Measurements from ENCODE around the gene ELP2. TPM values are rescaled to one million over a fixed set of nuclear protein-coding genes. Genes with fewer than 3 reads are reported as not detected.
"Not testable (repeated sequence)": the region's sequence is repeated elsewhere in the genome, so short reads cannot be mapped to it uniquely, and the experiment has no call there.

Gene ELP2, protein sequence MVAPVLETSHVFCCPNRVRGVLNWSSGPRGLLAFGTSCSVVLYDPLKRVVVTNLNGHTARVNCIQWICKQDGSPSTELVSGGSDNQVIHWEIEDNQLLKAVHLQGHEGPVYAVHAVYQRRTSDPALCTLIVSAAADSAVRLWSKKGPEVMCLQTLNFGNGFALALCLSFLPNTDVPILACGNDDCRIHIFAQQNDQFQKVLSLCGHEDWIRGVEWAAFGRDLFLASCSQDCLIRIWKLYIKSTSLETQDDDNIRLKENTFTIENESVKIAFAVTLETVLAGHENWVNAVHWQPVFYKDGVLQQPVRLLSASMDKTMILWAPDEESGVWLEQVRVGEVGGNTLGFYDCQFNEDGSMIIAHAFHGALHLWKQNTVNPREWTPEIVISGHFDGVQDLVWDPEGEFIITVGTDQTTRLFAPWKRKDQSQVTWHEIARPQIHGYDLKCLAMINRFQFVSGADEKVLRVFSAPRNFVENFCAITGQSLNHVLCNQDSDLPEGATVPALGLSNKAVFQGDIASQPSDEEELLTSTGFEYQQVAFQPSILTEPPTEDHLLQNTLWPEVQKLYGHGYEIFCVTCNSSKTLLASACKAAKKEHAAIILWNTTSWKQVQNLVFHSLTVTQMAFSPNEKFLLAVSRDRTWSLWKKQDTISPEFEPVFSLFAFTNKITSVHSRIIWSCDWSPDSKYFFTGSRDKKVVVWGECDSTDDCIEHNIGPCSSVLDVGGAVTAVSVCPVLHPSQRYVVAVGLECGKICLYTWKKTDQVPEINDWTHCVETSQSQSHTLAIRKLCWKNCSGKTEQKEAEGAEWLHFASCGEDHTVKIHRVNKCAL
- polyA plus RNA-seq (ENCODE audit: insufficient read length) = 75.9 TPM

DNA sequence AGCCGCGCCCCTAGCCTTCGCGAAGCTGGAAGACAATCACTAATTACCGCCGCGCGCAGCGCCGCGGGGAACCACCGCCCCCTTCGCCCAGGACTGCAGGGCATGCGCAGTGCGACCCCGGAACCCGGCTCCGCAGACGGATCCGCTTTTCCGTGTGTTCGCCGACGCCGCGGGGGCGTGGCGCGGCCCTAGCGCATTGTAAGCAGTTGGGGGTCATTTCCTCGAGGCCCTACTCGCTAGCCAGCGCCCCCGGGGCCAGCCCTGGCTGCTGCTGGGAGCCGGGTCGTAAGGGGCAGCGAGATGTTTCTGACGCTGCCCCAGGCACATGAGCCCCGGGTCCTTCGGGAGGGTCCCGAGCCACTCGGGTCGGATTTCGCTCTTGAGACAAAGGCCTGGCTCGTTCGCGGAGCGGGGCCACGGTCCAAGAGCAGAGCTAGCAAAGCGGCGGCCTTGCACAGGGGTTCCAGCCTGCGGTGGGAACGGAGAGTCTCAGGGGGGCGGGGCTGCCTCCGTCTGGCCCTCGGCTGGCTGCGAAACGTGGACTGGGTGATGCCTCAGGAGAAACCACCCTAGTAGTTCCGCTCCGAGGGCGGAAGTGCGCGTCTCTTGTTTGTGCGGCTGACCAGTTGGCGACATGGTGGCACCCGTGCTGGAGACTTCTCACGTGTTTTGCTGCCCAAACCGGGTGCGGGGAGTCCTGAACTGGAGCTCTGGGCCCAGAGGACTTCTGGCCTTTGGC is at the start of gene ELP2, which contains the start of gene SLC39A6:
ELP2 (plus strand) TSS at position 600 of the 739 bp plus-strand sequence; CDS start at position 635, 35 bp downstream.
SLC39A6 (minus strand) TSS at position 41 of the 739 bp plus-strand sequence. CDS start 2,333 bp downstream, outside the sequence.
- peak; percentile 90 for DNase-seq (ENCODE audit: low read depth)

- DNase-seq (ENCODE audit: low read depth) = not testable (repeated sequence)
Observed at GRCh38 chr18:36081118-36081517, 48.6 kb upstream of the ELP2 start.

DNA sequence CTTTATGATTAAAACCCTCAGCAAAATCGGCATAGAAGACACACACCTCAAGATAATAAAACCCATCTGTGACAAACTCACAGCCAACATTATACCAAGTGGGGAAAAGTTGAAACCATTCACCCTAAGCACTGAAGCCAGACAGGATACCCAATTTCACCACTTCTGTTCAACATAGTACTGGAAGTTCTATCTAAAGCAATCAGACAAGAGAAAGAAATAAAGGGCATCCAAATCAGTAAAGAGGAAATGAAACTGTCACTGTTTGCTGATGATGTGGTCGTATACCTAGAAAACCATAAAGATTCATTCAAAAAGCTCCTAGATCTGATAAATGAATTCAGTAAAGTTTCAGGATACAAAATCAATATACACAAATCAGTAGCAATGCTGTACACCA is 46.0 kb upstream of the ELP2 start:
- no peak for DNase-seq (ENCODE audit: low read depth)

DNA sequence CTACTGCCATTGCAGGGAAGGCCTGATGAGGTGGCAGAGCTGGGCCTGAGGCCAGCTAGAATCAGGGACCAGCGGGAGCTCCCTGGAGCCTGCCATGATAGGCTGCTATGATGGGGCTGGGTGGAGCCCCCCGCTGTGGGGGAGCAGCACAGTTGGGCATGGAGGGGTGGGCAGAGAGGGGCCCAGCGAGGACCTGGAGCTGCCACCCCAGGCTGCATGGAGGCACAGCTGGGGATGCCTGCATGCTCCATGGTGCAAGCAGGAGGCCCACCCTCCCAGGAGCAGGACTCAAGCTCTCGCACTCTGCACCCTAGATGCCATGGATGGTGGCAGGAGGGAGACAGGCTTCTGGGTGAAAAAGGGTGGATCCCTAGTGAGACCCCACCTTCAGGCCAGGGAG is 44.5 kb upstream of the ELP2 start:
- DNase-seq (ENCODE audit: low read depth) = no peak

- no peak for DNase-seq (ENCODE audit: low read depth)
Observed at GRCh38 chr18:36086186-36086585, 43.5 kb upstream of the ELP2 start.

- no peak for DNase-seq (ENCODE audit: low read depth)
Observed at GRCh38 chr18:36088256-36088655, 41.4 kb upstream of the ELP2 start.

- no peak for DNase-seq (ENCODE audit: low read depth)
Observed at GRCh38 chr18:36089001-36089400, 40.7 kb upstream of the ELP2 start.

- not testable (repeated sequence) for DNase-seq (ENCODE audit: low read depth)
Observed at GRCh38 chr18:36092116-36092515, 37.6 kb upstream of the ELP2 start.

- DNase-seq (ENCODE audit: low read depth) = no peak
Observed at GRCh38 chr18:36094431-36094830, 35.3 kb upstream of the ELP2 start.

DNA sequence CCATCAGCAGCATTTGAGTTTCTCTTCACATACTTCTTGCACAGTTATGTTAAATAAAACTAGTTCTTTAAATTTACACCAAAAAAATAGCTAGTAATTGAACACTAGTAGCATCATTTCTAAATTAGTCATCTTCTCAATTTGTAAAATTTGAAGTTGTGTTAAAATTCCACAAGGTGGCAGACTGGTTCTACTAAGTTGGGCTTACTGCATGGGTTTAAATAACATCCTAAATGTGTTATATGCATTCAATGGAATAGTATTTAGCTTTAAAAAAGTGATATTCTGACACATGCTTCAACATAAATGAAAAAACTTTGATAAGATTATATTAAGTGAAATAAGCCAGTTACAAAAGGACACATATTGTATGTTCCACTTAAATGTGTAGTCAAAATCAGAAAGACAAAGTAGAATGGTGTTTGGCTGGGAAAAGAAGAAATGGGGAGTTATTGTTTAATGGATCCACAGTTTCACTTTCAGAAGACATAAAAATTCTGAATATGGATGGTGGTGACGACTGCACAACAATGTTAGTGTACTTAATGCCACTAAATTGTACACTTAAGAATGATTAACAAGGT is 33.7 kb upstream of the ELP2 start:
- peak; percentile 17 for DNase-seq (ENCODE audit: low read depth)

DNA sequence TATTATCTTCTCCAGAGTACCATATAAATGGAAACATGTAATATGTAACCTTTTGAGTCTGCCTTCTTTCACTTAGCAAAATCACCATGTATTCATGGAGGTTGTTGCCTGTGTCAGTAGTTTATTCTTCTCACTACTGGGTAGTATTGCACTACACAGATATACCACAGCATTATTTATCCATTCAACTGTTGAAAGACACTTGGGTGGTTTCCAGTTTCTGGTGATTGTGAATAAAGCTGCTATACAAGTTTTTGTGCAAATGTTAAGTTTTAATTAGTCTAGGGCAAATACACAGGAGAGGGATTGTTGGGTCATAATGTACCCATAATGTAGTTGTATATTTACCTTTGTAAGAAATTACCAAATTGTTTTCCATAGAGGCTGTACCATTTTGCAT is 32.7 kb upstream of the ELP2 start:
- no peak for DNase-seq (ENCODE audit: low read depth)

DNA sequence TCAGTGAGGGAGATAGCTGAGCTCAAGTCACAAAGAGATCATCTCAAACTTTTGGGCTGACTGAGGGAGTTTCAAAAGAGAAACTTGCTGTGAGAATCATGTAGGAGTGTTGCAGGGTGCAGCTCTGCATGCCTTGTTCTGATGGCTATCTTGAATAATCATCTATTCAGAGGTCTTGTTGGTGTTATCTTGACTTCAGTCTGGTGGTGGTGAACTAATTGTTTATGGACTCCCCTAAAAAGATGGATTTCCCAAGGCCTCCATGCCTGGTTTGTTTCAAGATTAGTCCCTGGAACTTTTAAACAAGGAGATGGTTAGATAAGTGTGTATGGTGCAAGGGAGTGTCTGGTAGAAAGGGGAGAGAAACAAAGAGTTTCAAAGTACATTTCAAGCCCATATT is 30.4 kb upstream of the ELP2 start:
- no peak for DNase-seq (ENCODE audit: low read depth)

DNA sequence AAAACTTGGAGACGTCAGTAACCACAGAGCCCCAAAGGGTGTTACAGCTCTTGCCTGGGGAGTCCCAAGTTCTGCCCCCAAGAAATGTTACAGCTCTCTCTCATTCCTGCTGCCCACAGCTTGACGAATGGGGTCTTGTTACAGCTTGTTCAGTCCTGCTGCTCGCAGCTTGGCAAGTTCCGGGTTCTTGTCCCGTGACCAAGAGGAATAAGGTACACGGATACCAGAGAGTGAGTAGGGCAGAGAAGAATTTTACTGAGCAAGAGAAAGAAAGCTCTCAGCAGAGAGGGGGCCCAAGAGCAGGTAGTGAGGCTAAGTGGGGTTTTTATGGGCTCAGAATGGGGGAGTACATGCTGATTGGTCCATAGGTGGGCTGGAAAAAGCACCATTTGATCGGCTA is 27.8 kb upstream of the ELP2 start:
- no peak for DNase-seq (ENCODE audit: low read depth)

GRCh38 chr18:36104749-36105148 is 24.9 kb upstream of the ELP2 start:
- DNase-seq (ENCODE audit: low read depth) = no peak

DNA sequence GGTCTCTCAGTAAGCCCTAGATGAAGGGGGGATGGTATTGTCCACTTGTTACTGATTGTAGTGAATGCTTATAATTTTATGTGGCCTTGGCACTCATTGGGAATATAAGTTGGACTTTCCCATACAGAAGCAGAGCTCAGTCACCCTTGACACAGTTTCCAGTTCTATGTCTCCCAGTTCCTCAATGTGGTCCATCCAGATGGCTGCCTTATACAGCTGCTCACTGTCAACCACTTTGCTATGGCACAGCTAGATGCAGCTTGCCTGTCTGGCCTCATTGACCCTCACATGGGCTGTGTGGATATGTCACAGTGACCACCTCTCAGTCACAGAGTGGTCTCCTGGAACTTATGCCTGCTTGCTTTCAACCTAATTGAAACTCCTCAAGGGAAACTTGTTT is 22.2 kb upstream of the ELP2 start:
- DNase-seq (ENCODE audit: low read depth) = no peak

GRCh38 chr18:36108196-36108595 is 21.5 kb upstream of the ELP2 start:
- no peak for DNase-seq (ENCODE audit: low read depth)

- no peak for DNase-seq (ENCODE audit: low read depth)
Observed at GRCh38 chr18:36108601-36109000, 21.1 kb upstream of the ELP2 start.

- DNase-seq (ENCODE audit: low read depth) = no peak
Observed at GRCh38 chr18:36109737-36110136, 20.0 kb upstream of the ELP2 start.

- no peak for DNase-seq (ENCODE audit: low read depth)
Observed at GRCh38 chr18:36112302-36112701, 17.4 kb upstream of the ELP2 start.

GRCh38 chr18:36114251-36114650 is 15.4 kb upstream of the ELP2 start:
- DNase-seq (ENCODE audit: low read depth) = no peak

GRCh38 chr18:36114738-36115137 is 15.0 kb upstream of the ELP2 start:
- no peak for DNase-seq (ENCODE audit: low read depth)

- not testable (repeated sequence) for DNase-seq (ENCODE audit: low read depth)
Observed at GRCh38 chr18:36116771-36117170, 12.9 kb upstream of the ELP2 start.
